H7 (cell line): ENCODE results near the gene CHRDL2. TPM values are rescaled to one million over a fixed set of nuclear protein-coding genes. Genes with fewer than 3 reads are reported as not detected.
A peak's percentile ranks its signal among the peaks of the same experiment; 100 is the strongest.

Source experiments
- DNase-seq: peaks from one replicate; pipeline ENCODE4 v3.0.0; 2012
- H3K27me3 ChIP-seq: 2 replicates; pipeline ENCODE4 v1.6.0; 2011; ENCODE audit warnings: mild to moderate bottlenecking, low read length; ENCODE audit not compliant: control insufficient read depth, insufficient read depth
- H3K36me3 ChIP-seq: replicated peaks from 2 replicates; pipeline ENCODE4 v1.5.1; 2011; ENCODE audit warnings: low read length; ENCODE audit not compliant: control insufficient read depth, insufficient read depth
- H3K4me3 ChIP-seq: 2 replicates; pipeline ENCODE4 v1.5.1; 2011; ENCODE audit warnings: low read depth, mild to moderate bottlenecking, control low read depth, low read length, moderate library complexity; ENCODE audit not compliant: insufficient read depth
- total RNA-seq: library from RNA; depleted of rRNA; stranded (reverse); fragments of >200 nt; shearing (Covaris generic); gene quantifications from 2 replicates; pipeline ENCODE4 v1.2.3, GENCODE V29; 2014

Gene CHRDL2
- total RNA-seq, 1 experiment from 2014 or later = not detected

GRCh38 chr11:74710281-74710938 lies 20.8 kb downstream of the CHRDL2 start:
- H3K36me3 ChIP-seq = no peaks in the 10 kb centered on the region
- peak; percentile 47 for DNase-seq
- H3K27me3 ChIP-seq = no peaks in the 10 kb centered on the region
- H3K4me3 ChIP-seq = no peak overlapping the region

GRCh38 chr11:74709175-74709574 lies 22.1 kb downstream of the CHRDL2 start:
- Histone ChIP-seq H3K36me3 (no peaks in the 10 kb centered on the region), H3K4me3 (no peak overlapping the region), H3K27me3 (no peaks in the 10 kb centered on the region)
- no peak for DNase-seq

- H3K36me3 ChIP-seq = no peaks in the 10 kb centered on the region
- DNase-seq = no peak
- no peaks in the 10 kb centered on the region for H3K27me3 ChIP-seq
- H3K4me3 ChIP-seq = no peak overlapping the region
Measured at GRCh38 chr11:74707602-74708510, 23.4 kb downstream of the CHRDL2 start.

GRCh38 chr11:74707182-74707581 lies 24.0 kb downstream of the CHRDL2 start:
- DNase-seq = no peak
- H3K27me3 ChIP-seq = no peaks in the 10 kb centered on the region
- no peak overlapping the region for H3K4me3 ChIP-seq
- H3K36me3 ChIP-seq = no peaks in the 10 kb centered on the region

- H3K27me3 ChIP-seq = no peaks in the 10 kb centered on the region
- H3K4me3 ChIP-seq = no peak overlapping the region
- H3K36me3 ChIP-seq = no peaks in the 10 kb centered on the region
- DNase-seq = no peak
Measured at GRCh38 chr11:74703211-74703610, 28.0 kb downstream of the CHRDL2 start.

- H3K27me3 ChIP-seq = no peaks in the 10 kb centered on the region
- H3K36me3 ChIP-seq = no peaks in the 10 kb centered on the region
- H3K4me3 ChIP-seq = no peak overlapping the region
- DNase-seq = peak; percentile 89
Measured at GRCh38 chr11:74702383-74703007, 28.7 kb downstream of the CHRDL2 start.

- Histone ChIP-seq H3K27me3 (no peaks in the 10 kb centered on the region), H3K36me3 (no peaks in the 10 kb centered on the region), H3K4me3 (no peak overlapping the region)
- DNase-seq = peak; percentile 71
Measured at GRCh38 chr11:74701351-74701750, 29.9 kb downstream of the CHRDL2 start.

- H3K27me3 ChIP-seq = no peaks in the 10 kb centered on the region
- H3K4me3 ChIP-seq = no peak overlapping the region
- DNase-seq = no peak
- H3K36me3 ChIP-seq = no peaks in the 10 kb centered on the region
Measured at GRCh38 chr11:74699615-74700396, 31.4 kb downstream of the CHRDL2 start.

- no peak for DNase-seq
- no peaks in the 10 kb centered on the region for H3K36me3 ChIP-seq
- H3K27me3 ChIP-seq = no peaks in the 10 kb centered on the region
- no peak overlapping the region for H3K4me3 ChIP-seq
Measured at GRCh38 chr11:74697722-74698121, 33.5 kb downstream of the CHRDL2 start.

- H3K27me3 ChIP-seq = no peaks in the 10 kb centered on the region
- H3K36me3 ChIP-seq = no peaks in the 10 kb centered on the region
- DNase-seq = peak; percentile 79
- peak overlapping the region; percentile 10; the same call in 1 of the 2 replicates for H3K4me3 ChIP-seq
Measured at GRCh38 chr11:74696939-74697675, 34.1 kb downstream of the CHRDL2 start.

- Histone ChIP-seq H3K36me3 (no peaks in the 10 kb centered on the region), H3K4me3 (no peak overlapping the region)
- peak; percentile 34 for DNase-seq
Measured at GRCh38 chr11:74696500-74696899, 34.7 kb downstream of the CHRDL2 start.

GRCh38 chr11:74695705-74696280 lies 35.4 kb downstream of the CHRDL2 start:
- DNase-seq = peak; percentile 77
- Histone ChIP-seq H3K36me3 (no peaks in the 10 kb centered on the region), H3K27me3 (no peaks in the 10 kb centered on the region), H3K4me3 (no peak overlapping the region)

More at GRCh38 chr11:74696500-74696899, 34.7 kb downstream of the CHRDL2 start:
- H3K27me3 ChIP-seq = no peaks in the 10 kb centered on the region

GRCh38 chr11:74694136-74694930 lies 36.9 kb downstream of the CHRDL2 start:
- Histone ChIP-seq H3K4me3 (no peak overlapping the region), H3K36me3 (no peaks in the 10 kb centered on the region), H3K27me3 (no peaks in the 10 kb centered on the region)
- peak; percentile 70 for DNase-seq
